ENCODE measurements around the gene RASA2.
"Not testable (repeated sequence)": the region's sequence is repeated elsewhere in the genome, so short reads cannot be mapped to it uniquely, and the experiment has no call there.

Gene RASA2

GRCh38 chr3:141476033-141476432, 10.8 kb upstream of the RASA2 start:
- Histone ChIP-seq H3K27me3 (no peaks in the 10 kb centered on the region), H3K4me1 (peaks cover 22% of the 10 kb centered on the region), H3K4me2 (peak overlapping the region; percentile 59), H3K36me3 (no peaks in the 10 kb centered on the region), H3K9me3 (peaks cover 5% of the 10 kb centered on the region; the same call in 1 of the 2 replicates), H3K27ac (no peak overlapping the region), H3K9ac (no peak overlapping the region), H3K4me3 (no peak overlapping the region), H4K20me1 (no peaks in the 10 kb centered on the region)
- TF ChIP-seq Cebpa-rat (IDR thresholded peaks at IDR 0.05), result no peak

- no peak overlapping the region for H3K4me3 ChIP-seq
- H3K27ac ChIP-seq, result no peak overlapping the region
- H3K9ac ChIP-seq, result no peak overlapping the region
- H3K4me1 ChIP-seq, result peaks cover 17% of the 10 kb centered on the region
- H4K20me1 ChIP-seq, result no peaks in the 10 kb centered on the region
- no peaks in the 10 kb centered on the region for H3K27me3 ChIP-seq
- H3K36me3 ChIP-seq, result no peaks in the 10 kb centered on the region
- no peak for TF ChIP-seq Cebpa-rat (IDR thresholded peaks at IDR 0.05)
- H3K4me2 ChIP-seq, result no peak overlapping the region
- H3K9me3 ChIP-seq, result no peaks in the 10 kb centered on the region
These were observed 9.6 kb upstream of the RASA2 start for GRCh38 chr3:141477224-141477623.

- H3K27me3 ChIP-seq, result no peaks in the 10 kb centered on the region
- no peaks in the 10 kb centered on the region for H4K20me1 ChIP-seq
These were observed 8.7 kb upstream of the RASA2 start for GRCh38 chr3:141478139-141478538.

DNA sequence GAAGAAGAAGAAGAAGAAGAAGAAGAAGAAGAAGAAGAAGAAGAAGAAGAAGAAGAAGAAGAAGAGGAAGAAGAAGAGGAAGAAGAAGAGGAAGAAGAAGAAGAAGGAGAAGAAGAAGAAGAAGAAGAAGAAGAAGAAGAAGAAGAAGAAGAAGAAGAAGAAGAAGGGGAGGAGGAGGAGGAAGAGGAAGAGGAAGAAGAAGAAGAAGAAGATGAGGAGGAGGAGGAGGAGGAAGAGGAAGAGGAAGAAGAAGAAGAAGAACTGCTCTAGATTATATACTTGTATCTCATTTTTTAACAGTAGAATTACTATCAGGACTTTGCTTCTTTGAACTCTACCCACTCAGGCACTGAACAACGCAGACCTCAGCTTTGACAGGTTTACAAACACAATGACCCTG, 8.0 kb upstream of the RASA2 start:
- H3K9ac ChIP-seq, H3K9me3 ChIP-seq, H3K4me3 ChIP-seq, H3K27me3 ChIP-seq, H3K27ac ChIP-seq, H3K36me3 ChIP-seq, H4K20me1 ChIP-seq, H3K4me2 ChIP-seq: not testable (repeated sequence)
- peaks cover 22% of the 10 kb centered on the region for H3K4me1 ChIP-seq

More at GRCh38 chr3:141478139-141478538, 8.7 kb upstream of the RASA2 start:
- no peak for TF ChIP-seq Cebpa-rat (IDR thresholded peaks at IDR 0.05)
- H3K9me3 ChIP-seq, result no peaks in the 10 kb centered on the region
- no peak overlapping the region for H3K4me2 ChIP-seq
- no peak overlapping the region for H3K27ac ChIP-seq
- H3K36me3 ChIP-seq, result no peaks in the 10 kb centered on the region
- no peak overlapping the region for H3K9ac ChIP-seq
- H3K4me1 ChIP-seq, result peaks cover 17% of the 10 kb centered on the region
- no peak overlapping the region for H3K4me3 ChIP-seq

DNA sequence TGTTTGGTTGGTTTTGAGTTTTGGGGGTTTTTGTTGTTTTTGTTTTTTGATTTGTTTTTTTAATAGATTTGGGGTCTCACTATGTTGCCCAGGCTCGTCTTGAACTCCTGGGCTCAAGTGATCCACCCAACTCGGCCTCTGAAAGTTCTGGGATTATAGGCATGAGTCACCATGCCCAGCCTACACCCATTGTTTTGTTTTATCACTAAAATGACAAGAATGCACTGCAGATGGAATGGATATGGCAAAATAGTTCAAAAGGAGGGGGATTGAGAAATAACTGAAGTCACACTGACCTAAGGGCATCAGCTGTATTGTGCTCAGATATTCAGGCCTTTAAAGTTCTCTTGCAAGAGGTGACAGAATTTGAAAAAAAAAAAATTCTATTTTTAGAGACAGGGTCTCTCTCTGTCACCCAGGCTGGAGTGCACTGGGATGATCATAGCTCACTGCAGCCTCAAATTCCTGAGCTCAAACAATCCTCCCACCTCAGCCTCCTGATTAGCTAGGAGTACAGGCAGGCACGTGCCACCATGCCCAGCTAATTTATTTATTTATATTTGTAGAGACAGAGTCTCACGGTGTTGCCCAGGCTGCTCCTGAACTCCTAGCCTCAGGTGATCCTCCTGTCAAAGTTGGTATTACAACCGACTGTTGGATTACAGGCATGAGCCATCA, 4.4 kb upstream of the RASA2 start:
- no peaks in the 10 kb centered on the region for H3K36me3 ChIP-seq
- no peak overlapping the region for H3K4me2 ChIP-seq
- H3K9me3 ChIP-seq, result no peaks in the 10 kb centered on the region
- H3K4me3 ChIP-seq, result no peak overlapping the region
- H3K27me3 ChIP-seq, result no peaks in the 10 kb centered on the region
- H3K27ac ChIP-seq, result no peak overlapping the region
- H4K20me1 ChIP-seq, result no peaks in the 10 kb centered on the region
- no peak overlapping the region for H3K9ac ChIP-seq
- H3K4me1 ChIP-seq, result peaks cover 19% of the 10 kb centered on the region
- TF ChIP-seq Cebpa-rat (IDR thresholded peaks at IDR 0.05), result no peak

DNA sequence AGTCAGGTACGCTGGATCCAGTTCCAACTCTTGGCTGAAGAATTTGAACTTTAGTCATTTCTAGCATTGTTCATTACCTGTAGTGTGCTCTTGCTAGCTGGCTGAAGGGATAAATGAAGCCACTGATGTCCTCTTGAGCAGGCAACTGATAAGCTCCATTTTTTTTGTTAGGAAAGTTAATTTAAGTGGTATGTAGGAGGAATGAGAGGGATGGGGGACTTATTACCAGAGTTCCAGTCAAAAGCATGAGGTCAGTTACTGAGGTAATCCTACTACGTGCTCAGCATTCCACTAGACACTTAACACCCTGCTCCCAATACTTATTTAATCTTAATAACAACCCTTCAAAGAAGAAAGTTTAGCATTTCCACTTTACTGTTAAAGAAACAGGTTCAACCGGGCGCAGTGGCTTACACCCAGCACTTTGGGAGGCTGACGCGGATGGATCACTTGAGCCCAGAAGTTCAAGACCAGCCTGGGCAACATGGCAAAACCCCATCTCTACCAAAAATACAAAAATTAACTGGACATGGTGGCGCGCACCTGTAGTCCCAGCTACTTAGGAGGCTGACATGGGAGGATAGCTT, 2.0 kb upstream of the RASA2 start:
- peaks cover 18% of the 10 kb centered on the region for H4K20me1 ChIP-seq
- H3K36me3 ChIP-seq, result no peaks in the 10 kb centered on the region
- H3K4me1 ChIP-seq, result peaks cover 29% of the 10 kb centered on the region
- no peaks in the 10 kb centered on the region for H3K9me3 ChIP-seq
- no peak overlapping the region for H3K4me3 ChIP-seq
- no peaks in the 10 kb centered on the region for H3K27me3 ChIP-seq
- TF ChIP-seq Cebpa-rat (IDR thresholded peaks at IDR 0.05), result no peak
- H3K27ac ChIP-seq, result no peak overlapping the region
- H3K9ac ChIP-seq, result no peak overlapping the region
- no peak overlapping the region for H3K4me2 ChIP-seq

DNA sequence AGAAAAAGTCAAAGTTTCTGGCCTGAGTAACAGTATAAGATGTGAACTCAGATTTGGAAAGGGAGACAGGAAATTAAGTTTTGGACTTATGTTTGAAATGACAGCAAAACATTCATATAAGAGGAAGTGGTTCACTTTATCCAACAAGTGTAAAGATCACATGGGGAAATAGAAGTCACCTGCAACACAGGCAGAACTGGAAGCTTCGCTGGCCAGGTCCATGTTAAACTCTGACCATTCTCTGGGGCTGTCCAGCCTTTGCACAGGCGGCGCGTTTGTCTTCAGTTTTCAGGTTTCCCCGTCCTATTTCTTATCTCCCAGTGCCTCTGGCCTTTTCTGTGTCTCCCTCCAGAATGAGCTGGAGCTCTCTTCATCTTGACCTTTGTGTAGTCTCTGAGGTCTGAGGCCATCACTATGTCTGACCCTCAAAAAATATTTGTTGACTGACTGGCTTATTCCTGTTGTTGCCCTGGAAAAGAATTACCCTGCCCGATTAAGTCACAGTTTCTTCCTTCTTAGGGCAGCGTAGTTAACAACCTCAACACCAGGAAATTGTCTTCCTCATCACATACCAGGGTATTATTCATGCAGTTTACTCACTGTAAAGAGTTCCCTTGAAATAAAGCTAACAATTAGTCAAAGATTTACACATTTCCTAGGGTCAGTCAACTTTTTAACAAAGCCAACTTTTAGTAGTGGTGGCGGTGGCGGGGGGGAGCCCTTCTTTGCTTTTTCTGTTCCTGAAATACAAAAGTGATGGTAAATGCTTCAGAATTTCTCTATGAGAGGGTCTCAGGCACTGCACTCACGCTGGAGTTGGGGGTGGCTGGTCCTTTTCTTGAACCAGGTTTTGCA, 959 bp upstream of the RASA2 start:
- Histone ChIP-seq H3K27me3 (no peaks in the 10 kb centered on the region), H3K4me1 (peaks cover 29% of the 10 kb centered on the region), H3K27ac (no peak overlapping the region), H3K4me2 (peak overlapping the region; percentile 81), H3K9me3 (no peaks in the 10 kb centered on the region), H4K20me1 (peaks cover 29% of the 10 kb centered on the region), H3K36me3 (no peaks in the 10 kb centered on the region), H3K9ac (no peak overlapping the region), H3K4me3 (peak overlapping the region; percentile 85)
- no peak for TF ChIP-seq Cebpa-rat (IDR thresholded peaks at IDR 0.05)

DNA sequence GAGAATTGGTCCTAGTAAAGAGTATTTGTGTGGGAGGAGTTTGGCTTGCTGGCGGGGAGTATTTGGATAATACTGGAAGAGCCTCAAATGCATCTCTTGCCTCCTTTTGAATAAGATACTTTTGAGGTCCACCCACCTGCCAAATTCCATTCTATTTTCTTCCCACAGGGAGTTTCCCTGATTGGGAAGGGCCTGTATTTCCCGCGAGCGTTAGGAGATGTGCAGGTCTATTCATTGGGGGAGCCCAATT, 406 bp upstream of the RASA2 start:
- no peaks in the 10 kb centered on the region for H3K9me3 ChIP-seq
- H3K9ac ChIP-seq, result no peak overlapping the region
- peak overlapping the region; percentile 81 for H3K4me2 ChIP-seq
- no peaks in the 10 kb centered on the region for H3K36me3 ChIP-seq
- TF ChIP-seq Cebpa-rat (IDR thresholded peaks at IDR 0.05), result no peak
- H3K4me1 ChIP-seq, result peaks cover 29% of the 10 kb centered on the region
- H3K27me3 ChIP-seq, result no peaks in the 10 kb centered on the region
- no peak overlapping the region for H3K27ac ChIP-seq
- peaks cover 35% of the 10 kb centered on the region for H4K20me1 ChIP-seq
- peak overlapping the region; percentile 85 for H3K4me3 ChIP-seq

DNA sequence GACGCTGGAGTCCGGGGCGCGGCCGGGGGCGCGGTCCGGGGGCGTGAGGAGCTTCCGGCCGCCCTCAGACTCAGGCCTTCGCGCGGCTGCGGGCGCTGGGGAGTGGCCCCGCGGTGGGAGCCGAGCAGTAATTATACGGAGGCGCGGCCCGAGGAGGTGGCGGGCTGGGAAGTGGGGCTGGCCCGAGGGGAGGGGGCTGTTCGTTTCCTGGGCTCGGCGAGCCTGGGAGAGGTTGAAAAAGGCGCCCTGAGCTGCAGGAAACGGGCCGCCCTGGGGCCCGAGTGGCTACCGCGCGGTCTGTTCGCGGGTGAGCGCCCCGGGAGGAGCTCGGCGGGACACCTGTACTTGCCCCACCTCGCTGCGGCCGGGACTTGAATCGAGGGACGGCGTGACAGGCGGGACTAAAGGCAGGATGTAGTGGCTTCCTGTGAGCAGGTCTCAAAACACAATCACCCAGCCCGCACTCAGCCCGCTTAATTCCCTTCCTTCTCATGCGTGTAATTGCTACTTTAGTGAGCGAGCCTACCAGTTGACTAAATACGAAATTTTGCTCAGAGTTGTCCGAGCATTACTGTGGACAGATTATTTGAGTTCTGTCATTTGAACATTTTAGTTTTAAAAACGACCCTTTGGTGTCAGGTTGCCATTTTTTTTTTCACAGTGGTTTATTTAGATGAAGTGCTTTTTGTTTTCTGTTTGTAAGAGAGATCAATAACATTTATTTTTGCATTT, 860 bp downstream of the RASA2 start:
- Histone ChIP-seq H4K20me1 (peaks cover 47% of the 10 kb centered on the region), H3K4me3 (peak overlapping the region; percentile 85), H3K36me3 (no peaks in the 10 kb centered on the region), H3K9ac (peak overlapping the region; percentile 86), H3K27me3 (no peaks in the 10 kb centered on the region), H3K9me3 (no peaks in the 10 kb centered on the region), H3K4me1 (peaks cover 29% of the 10 kb centered on the region), H3K4me2 (peak overlapping the region; percentile 78), H3K27ac (peak overlapping the region; percentile 81)
- no peak for TF ChIP-seq Cebpa-rat (IDR thresholded peaks at IDR 0.05)

- H3K4me2 ChIP-seq, result no peak overlapping the region
- H3K4me3 ChIP-seq, result no peak overlapping the region
- no peak overlapping the region for H3K9ac ChIP-seq
- no peak for TF ChIP-seq Cebpa-rat (IDR thresholded peaks at IDR 0.05)
- H4K20me1 ChIP-seq, result peaks cover 60% of the 10 kb centered on the region
- peaks cover 25% of the 10 kb centered on the region for H3K4me1 ChIP-seq
- H3K27me3 ChIP-seq, result no peaks in the 10 kb centered on the region
- no peaks in the 10 kb centered on the region for H3K36me3 ChIP-seq
- H3K27ac ChIP-seq, result no peak overlapping the region
- no peaks in the 10 kb centered on the region for H3K9me3 ChIP-seq
These were observed 2.4 kb downstream of the RASA2 start for GRCh38 chr3:141489203-141489602.
